Measurements from ENCODE around the gene SUN1. TPM values are rescaled to one million over a fixed set of nuclear protein-coding genes. Genes with fewer than 3 reads are reported as not detected.

SUN1 gene
- total and polyA plus RNA-seq, 2 donors (not counting 1 experiment from before 2014, with no cell fraction given): 185 to 220 TPM

DNA sequence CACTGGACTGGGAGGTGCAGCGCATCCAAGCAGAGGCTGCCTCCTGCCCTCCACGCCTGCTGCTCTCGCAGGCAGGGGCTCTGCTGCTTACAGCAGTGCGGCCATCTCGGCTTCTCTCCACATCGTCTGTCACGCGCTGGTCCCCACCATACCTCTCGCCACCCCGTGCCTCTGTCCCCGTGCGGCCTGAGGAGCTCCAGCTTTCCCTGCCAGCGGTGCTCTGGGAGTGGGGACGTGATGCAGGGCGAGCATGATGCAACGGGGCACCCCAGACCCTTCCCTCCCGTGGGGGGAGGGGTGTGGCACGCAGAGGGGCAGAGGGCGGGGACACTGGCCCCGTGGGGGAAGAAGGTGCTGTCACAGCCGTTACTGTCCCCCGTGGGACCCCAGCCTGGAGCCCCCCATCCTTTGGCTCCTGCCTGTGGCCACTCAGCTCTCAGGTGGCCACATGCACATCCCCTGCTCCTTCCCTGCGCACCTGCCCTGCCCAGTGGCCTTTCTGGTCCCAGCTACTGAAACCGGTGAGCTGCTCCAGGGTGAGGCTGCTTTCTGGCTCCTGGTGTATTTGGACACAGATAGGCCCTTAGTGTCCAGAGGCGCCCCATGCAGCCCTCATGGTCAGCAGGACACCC, 53.1 kb downstream of the SUN1 start:
- Histone ChIP-seq H3K4me3 (replicated peaks in 1 of 4; ENCODE audit: control extremely low read depth in 1 of 4, insufficient read depth in 1 of 4, low read depth in 3 of 4, low read length in 4 of 4) (no peak overlapping the region), H3K4me1 (ENCODE audit: control insufficient read depth, extremely low read depth, insufficient read depth, low read length) (no peaks in the 10 kb centered on the region), H3K36me3 (ENCODE audit: control insufficient read depth, insufficient read depth, low read length) (peaks cover 16% of the 10 kb centered on the region), H2AFZ (ENCODE audit: low read length) (no peak overlapping the region), H3K9ac (ENCODE audit: insufficient read depth, low read length) (no peak overlapping the region), H3K27me3 (ENCODE audit: control insufficient read depth, insufficient read depth, low read length) (no peaks in the 10 kb centered on the region), H3K4me2 (ENCODE audit: extremely low read depth, insufficient read depth, low read length) (no peak overlapping the region), H4K20me1 (ENCODE audit: control insufficient read depth, extremely low read depth, insufficient read depth, low read length) (no peaks in the 10 kb centered on the region), H3K9me3 (ENCODE audit: control insufficient read depth, insufficient read depth, low read depth, low read length) (no peaks in the 10 kb centered on the region), H3K79me2 (ENCODE audit: control insufficient read depth, insufficient read depth, low read length) (peaks cover 54% of the 10 kb centered on the region), H3K27ac (ENCODE audit: insufficient read depth, low read length) (no peak overlapping the region)
- no peak for DNase-seq (ENCODE audit: low read depth in 2 of 2)
- no peak for TF ChIP-seq EZH2 (IDR thresholded peaks at IDR 0.05; ENCODE audit: low read length, missing control alignments)
- TF ChIP-seq, protein P1, sequence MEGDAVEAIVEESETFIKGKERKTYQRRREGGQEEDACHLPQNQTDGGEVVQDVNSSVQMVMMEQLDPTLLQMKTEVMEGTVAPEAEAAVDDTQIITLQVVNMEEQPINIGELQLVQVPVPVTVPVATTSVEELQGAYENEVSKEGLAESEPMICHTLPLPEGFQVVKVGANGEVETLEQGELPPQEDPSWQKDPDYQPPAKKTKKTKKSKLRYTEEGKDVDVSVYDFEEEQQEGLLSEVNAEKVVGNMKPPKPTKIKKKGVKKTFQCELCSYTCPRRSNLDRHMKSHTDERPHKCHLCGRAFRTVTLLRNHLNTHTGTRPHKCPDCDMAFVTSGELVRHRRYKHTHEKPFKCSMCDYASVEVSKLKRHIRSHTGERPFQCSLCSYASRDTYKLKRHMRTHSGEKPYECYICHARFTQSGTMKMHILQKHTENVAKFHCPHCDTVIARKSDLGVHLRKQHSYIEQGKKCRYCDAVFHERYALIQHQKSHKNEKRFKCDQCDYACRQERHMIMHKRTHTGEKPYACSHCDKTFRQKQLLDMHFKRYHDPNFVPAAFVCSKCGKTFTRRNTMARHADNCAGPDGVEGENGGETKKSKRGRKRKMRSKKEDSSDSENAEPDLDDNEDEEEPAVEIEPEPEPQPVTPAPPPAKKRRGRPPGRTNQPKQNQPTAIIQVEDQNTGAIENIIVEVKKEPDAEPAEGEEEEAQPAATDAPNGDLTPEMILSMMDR (conservative IDR thresholded peaks at IDR 0.05 in 1 of 2, IDR thresholded peaks at IDR 0.05 in 1 of 2; ENCODE audit: low read depth in 1 of 2, low read length in 2 of 2): no peak

DNA sequence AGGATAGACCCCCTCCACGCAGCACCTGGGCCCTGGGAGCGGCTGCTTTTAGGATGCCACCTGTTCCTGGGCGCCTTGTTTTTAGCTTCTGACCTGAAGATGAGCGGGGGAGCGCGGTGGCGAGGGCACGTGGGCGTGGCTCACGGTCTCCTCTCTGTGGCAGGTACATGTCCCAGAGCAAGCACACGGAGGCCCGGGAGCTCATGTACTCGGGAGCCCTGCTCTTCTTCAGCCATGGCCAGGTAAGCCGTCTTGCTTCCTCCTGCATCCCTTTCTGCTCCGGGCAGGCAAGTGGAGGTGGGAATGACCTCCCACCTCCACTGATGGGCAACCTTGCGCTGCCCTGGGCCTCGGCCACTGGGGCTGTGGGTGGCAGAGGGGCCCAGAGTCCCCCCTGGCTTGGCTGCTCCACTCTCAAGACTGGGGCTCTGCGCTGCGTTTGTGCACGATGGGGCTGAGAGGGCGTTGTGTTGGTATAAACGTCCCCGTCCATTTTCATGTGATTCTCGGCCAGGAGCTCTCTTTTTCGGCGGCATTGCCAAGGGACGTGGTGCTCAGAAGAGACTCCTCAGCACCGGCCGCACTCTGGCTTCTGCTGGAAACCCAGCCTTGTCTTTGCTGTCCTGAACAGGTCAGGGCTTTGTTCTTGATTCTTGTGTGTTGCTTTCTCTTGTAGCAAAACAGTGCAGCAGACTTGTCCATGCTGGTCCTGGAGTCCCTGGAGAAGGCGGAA, 53.8 kb downstream of the SUN1 start:
- TF ChIP-seq, protein P1 (conservative IDR thresholded peaks at IDR 0.05 in 1 of 2, IDR thresholded peaks at IDR 0.05 in 1 of 2; ENCODE audit: low read depth in 1 of 2, low read length in 2 of 2): no peak
- no peak for TF ChIP-seq EZH2 (IDR thresholded peaks at IDR 0.05; ENCODE audit: low read length, missing control alignments)
- H3K27me3 ChIP-seq (ENCODE audit: control insufficient read depth, insufficient read depth, low read length): no peaks in the 10 kb centered on the region
- no peaks in the 10 kb centered on the region for H3K4me1 ChIP-seq (ENCODE audit: control insufficient read depth, extremely low read depth, insufficient read depth, low read length)
- H3K79me2 ChIP-seq (ENCODE audit: control insufficient read depth, insufficient read depth, low read length): peaks cover 51% of the 10 kb centered on the region
- no peak overlapping the region for H3K9ac ChIP-seq (ENCODE audit: insufficient read depth, low read length)
- H2AFZ ChIP-seq (ENCODE audit: low read length): no peak overlapping the region
- no peak overlapping the region for H3K27ac ChIP-seq (ENCODE audit: insufficient read depth, low read length)
- no peak for DNase-seq (ENCODE audit: low read depth in 2 of 2)
- peaks cover 17% of the 10 kb centered on the region for H3K36me3 ChIP-seq (ENCODE audit: control insufficient read depth, insufficient read depth, low read length)
- no peaks in the 10 kb centered on the region for H3K9me3 ChIP-seq (ENCODE audit: control insufficient read depth, insufficient read depth, low read depth, low read length)
- H3K4me2 ChIP-seq (ENCODE audit: extremely low read depth, insufficient read depth, low read length): no peak overlapping the region
- H3K4me3 ChIP-seq (replicated peaks in 1 of 4; ENCODE audit: control extremely low read depth in 1 of 4, insufficient read depth in 1 of 4, low read depth in 3 of 4, low read length in 4 of 4): no peak overlapping the region
- no peaks in the 10 kb centered on the region for H4K20me1 ChIP-seq (ENCODE audit: control insufficient read depth, extremely low read depth, insufficient read depth, low read length)

DNA sequence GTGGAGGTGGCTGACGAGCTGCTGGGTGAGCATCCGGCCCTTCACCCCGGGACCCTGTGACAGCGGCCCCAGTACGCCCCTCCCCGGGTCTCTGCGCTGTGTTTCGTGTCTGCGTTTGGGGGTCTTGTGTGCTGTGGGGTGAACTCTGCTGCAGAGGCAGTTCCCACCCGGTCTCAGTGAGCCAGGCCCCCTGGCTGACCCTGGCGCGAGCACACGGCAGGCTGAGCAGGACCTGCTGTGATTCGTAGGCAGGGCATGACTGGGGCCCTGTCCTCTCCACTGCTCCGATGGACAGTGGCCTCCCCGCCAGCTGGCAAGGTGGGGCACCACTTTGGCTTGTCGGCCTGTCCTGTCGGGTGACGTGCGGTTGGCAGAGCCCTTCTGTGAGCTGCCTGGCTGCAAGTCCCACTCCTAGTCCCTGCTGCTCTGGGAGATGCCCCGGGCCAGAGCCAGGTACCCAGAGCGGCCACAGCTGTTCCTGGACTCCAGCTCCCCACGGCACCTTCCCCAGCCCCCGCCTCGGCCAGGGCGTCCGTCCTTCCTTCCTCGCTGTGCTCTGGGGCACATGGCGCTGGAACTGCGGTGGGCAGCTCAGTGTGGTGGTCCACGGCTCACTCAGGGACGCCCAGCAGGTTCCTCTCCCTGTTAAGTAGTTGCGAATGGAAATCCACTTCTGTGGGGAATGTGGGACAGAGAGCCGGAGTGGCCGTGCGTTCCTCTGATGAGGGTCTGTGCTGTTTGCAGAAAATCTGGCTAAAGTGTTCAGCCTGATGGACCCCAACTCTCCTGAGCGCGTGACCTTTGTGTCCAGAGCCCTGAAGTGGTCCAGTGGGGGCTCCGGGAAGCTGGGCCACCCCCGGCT, 54.6 kb downstream of the SUN1 start:
- no peak overlapping the region for H3K4me3 ChIP-seq (replicated peaks in 1 of 4; ENCODE audit: control extremely low read depth in 1 of 4, insufficient read depth in 1 of 4, low read depth in 3 of 4, low read length in 4 of 4)
- H3K79me2 ChIP-seq (ENCODE audit: control insufficient read depth, insufficient read depth, low read length): peaks cover 44% of the 10 kb centered on the region
- H2AFZ ChIP-seq (ENCODE audit: low read length): no peak overlapping the region
- H3K27ac ChIP-seq (ENCODE audit: insufficient read depth, low read length): no peak overlapping the region
- H3K9me3 ChIP-seq (ENCODE audit: control insufficient read depth, insufficient read depth, low read depth, low read length): no peaks in the 10 kb centered on the region
- no peak overlapping the region for H3K9ac ChIP-seq (ENCODE audit: insufficient read depth, low read length)
- DNase-seq (ENCODE audit: low read depth in 2 of 2): no peak
- H4K20me1 ChIP-seq (ENCODE audit: control insufficient read depth, extremely low read depth, insufficient read depth, low read length): no peaks in the 10 kb centered on the region
- TF ChIP-seq, protein P1 (conservative IDR thresholded peaks at IDR 0.05 in 1 of 2, IDR thresholded peaks at IDR 0.05 in 1 of 2; ENCODE audit: low read depth in 1 of 2, low read length in 2 of 2): no peak
- TF ChIP-seq EZH2 (IDR thresholded peaks at IDR 0.05; ENCODE audit: low read length, missing control alignments): no peak
- H3K4me2 ChIP-seq (ENCODE audit: extremely low read depth, insufficient read depth, low read length): no peak overlapping the region
- peaks cover 19% of the 10 kb centered on the region for H3K36me3 ChIP-seq (ENCODE audit: control insufficient read depth, insufficient read depth, low read length)
- H3K27me3 ChIP-seq (ENCODE audit: control insufficient read depth, insufficient read depth, low read length): no peaks in the 10 kb centered on the region
- H3K4me1 ChIP-seq (ENCODE audit: control insufficient read depth, extremely low read depth, insufficient read depth, low read length): no peaks in the 10 kb centered on the region

Measured in fibroblast of lung (primary cell).